Hematopoietic multipotent progenitor cell (in vitro differentiated cells): ENCODE results near the gene RPL6. TPM values are rescaled to one million over a fixed set of nuclear protein-coding genes. Genes with fewer than 3 reads are reported as not detected.
"Not testable (repeated sequence)": the region's sequence is repeated elsewhere in the genome, so short reads cannot be mapped to it uniquely, and the experiment has no call there.

Experiments
- DNase-seq, 3 donors: peaks; one replicate each; pipeline ENCODE4 v3.0.0-alpha.2; 2011 to 2015; ENCODE audit warnings: low read depth in 2 of 3, low spot score in 2 of 3
- total RNA-seq: library from RNA; depleted of rRNA; stranded (reverse); fragments of >200 nt; gene quantifications from one replicate; pipeline ENCODE4 v1.2.3, GENCODE V29; 2012

RPL6 gene
- 633 TPM for total RNA-seq

GRCh38 chr12:112409064-112409905 lies at the start of gene RPL6:
RPL6 (minus strand) TSS chr12:112409605; CDS start chr12:112408656, 949 bp downstream.
- peak; percentile 63 to 96 (median 91) for DNase-seq

GRCh38 chr12:112458751-112459150 lies 49.3 kb upstream of the RPL6 start:
- no peak for DNase-seq

- DNase-seq: no peak
These were observed 48.9 kb upstream of the RPL6 start for GRCh38 chr12:112458330-112458729.

- not testable (repeated sequence) for DNase-seq
These were observed 47.7 kb upstream of the RPL6 start for GRCh38 chr12:112457142-112457541.

GRCh38 chr12:112456029-112456428 lies 46.6 kb upstream of the RPL6 start:
- DNase-seq: no peak

- DNase-seq: peak in 1 of 3 donors; percentile 22
These were observed 41.3 kb upstream of the RPL6 start for GRCh38 chr12:112450725-112451124.

- DNase-seq: not testable (repeated sequence)
These were observed 38.8 kb upstream of the RPL6 start for GRCh38 chr12:112448165-112448564.

GRCh38 chr12:112447106-112447505 lies 37.7 kb upstream of the RPL6 start:
- DNase-seq: peak in 2 of 3 donors; percentile 39 to 65

GRCh38 chr12:112446008-112446725 lies 36.8 kb upstream of the RPL6 start:
- no peak for DNase-seq

- DNase-seq: no peak
These were observed 34.5 kb upstream of the RPL6 start for GRCh38 chr12:112443916-112444315.

- not testable (repeated sequence) for DNase-seq
These were observed 31.2 kb upstream of the RPL6 start for GRCh38 chr12:112440653-112441052.

GRCh38 chr12:112439769-112440168 lies 30.4 kb upstream of the RPL6 start:
- no peak for DNase-seq

- DNase-seq: not testable (repeated sequence)
These were observed 29.2 kb upstream of the RPL6 start for GRCh38 chr12:112438645-112439044.

GRCh38 chr12:112433551-112433950 lies 24.1 kb upstream of the RPL6 start:
- no peak for DNase-seq

- no peak for DNase-seq
These were observed 22.6 kb upstream of the RPL6 start for GRCh38 chr12:112431965-112432364.

GRCh38 chr12:112430929-112431328 lies 21.5 kb upstream of the RPL6 start:
- no peak for DNase-seq

- no peak for DNase-seq
These were observed 18.4 kb upstream of the RPL6 start for GRCh38 chr12:112427760-112428159.

- DNase-seq: no peak
These were observed 16.4 kb upstream of the RPL6 start for GRCh38 chr12:112425582-112426382.

- DNase-seq: no peak
These were observed 14.7 kb upstream of the RPL6 start for GRCh38 chr12:112424126-112424525.

GRCh38 chr12:112422531-112422930 lies 13.1 kb upstream of the RPL6 start:
- no peak for DNase-seq

- no peak for DNase-seq
These were observed 12.0 kb upstream of the RPL6 start for GRCh38 chr12:112421363-112421762.
